GM19372 (cell line): ENCODE results near the gene POMGNT2.

Experiments used
- ATAC-seq: cut with Tn5 transposase; IDR thresholded peaks from one replicate; pipeline ENCODE4 v1.9.1; 2021; ENCODE audit warnings: mild to moderate bottlenecking, low read depth, moderate library complexity; ENCODE audit not compliant: unreplicated experiment

The POMGNT2 gene

DNA sequence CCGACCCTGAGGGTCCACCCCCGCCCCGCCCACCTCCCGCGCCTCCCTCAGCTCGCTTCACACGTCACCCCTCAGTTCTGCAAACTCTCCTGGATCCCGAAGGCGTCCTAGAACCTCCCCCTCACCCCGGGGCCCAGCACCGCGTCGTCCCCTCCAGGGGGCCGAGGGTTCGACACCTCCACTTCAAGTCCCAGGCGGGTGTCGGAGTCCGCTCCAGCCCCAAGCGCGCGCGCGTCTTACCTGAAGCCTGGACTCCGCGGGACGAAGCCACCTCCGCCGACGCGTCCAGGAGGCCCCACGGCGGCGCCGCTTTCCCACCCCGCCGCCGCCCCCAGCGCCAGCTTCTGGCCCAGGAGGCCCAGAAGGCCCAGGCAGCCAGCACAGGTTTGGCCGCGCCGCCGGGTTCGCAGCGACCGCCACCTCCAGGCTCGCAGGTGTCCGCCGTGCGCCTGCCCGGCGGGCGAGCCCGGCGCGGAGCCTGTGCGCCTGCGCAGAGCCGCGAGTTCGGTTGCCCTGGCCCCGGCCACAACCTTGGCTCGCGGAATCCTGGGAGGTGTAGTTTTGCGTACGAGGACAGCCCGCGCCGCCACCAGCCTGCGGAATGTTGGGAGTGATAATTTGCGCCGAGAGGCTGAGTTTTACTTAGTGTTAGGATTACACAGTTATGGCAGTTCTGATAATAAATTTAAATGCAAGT, at the start of gene POMGNT2:
POMGNT2 (minus strand) TSS at position 484 of the 697 bp plus-strand sequence. CDS start 24,648 bp downstream, outside the sequence.
- peak; percentile 97 for ATAC-seq

DNA sequence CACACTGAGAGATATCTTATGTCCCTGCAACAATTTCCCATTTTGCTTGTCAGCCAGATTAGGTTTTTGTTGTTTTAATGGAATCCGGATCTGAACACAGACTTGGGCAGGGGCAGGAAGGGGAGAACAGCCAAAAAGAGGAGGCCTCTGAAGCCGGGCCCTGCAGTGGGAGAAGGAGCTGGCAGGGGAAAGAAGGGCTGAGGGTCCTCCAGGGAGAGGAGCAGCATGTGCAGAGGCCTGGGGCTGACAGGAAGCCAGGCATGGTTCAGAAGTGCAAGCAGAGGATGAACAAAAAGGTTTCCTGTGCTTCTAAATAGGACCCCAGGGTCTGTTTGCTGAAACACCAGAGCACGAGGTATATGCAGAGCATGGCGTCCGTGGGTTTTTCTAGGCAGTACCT, 49.1 kb upstream of the POMGNT2 start:
- no peak for ATAC-seq

DNA sequence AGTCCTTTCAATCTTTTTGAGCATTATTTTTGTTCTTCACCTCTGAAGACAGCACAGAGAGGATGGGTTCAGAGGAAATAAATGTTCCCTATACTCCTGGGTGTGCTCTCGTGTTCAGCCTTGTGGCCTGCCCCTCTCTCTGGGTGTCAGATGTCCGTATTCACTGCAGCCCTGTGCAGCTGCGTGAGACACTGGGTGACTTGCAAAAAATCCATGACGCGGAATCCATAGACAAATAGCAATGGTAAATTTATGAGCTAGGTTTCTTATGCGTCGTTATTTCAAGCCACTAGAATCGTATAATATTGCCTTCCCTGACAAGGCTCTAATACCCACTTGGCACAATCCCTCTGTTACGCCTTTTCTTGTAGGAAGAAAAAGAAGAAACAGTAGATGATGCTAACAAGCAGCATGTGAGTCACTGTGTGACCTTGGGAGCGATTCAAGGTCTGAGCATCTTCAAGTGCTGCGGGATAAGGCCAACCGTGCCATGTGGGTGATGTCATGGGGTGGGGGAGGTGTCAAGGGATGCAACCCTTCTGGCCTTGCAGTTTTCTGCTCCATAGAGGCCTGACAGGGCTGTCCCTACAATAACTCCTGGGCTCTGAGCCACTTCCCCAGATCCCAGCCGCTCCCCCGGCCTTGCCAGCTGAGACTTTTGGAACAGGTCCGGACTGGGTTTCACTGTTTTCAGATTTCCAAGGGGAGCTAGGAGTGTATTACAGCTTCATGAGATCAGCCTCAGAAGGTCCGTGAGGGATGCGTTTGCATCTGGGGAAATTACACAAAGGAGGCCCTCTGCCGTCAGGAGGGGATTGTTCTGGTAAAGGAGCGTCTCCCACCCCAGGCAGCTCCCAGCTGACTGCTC, 47.6 kb upstream of the POMGNT2 start:
- no peak for ATAC-seq

DNA sequence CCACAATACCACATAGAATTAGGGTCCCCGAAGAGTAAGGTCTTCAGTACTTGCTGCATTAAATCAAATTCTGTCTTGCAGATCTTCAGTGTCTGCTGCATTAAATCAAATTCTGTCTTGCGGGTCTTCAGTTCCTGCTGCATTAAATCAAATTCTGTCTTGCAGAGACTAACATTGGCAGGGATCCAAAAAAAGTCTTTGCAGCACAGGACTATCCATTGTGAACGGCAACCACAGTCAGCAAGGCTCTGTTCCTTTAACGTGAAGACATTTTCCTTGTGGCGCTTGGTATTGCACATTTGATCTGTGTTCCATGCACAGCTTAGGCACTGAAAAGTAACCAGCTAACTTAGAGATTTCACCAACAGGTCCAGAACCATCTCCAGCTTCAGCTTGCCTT, 46.8 kb upstream of the POMGNT2 start:
- ATAC-seq: no peak

DNA sequence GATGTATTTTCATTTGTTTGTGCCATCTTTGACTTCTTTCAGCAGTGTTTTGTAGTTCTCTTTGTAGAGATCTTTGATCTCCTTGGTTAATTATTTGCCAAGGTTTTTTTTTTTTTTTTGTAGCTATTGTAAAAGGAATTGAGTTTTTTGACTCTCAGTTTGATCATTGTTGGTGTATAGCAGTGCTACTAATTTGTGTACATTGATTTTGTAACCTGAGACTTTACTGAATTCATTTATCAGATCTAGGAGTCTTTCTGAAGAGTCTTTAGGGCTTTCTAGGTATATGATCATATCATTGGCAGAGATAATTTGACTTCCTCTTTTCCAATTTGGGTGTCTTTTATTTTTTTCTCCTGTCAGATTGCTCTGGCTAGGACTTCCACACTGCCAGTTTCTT, 42.2 kb upstream of the POMGNT2 start:
- no peak for ATAC-seq

DNA sequence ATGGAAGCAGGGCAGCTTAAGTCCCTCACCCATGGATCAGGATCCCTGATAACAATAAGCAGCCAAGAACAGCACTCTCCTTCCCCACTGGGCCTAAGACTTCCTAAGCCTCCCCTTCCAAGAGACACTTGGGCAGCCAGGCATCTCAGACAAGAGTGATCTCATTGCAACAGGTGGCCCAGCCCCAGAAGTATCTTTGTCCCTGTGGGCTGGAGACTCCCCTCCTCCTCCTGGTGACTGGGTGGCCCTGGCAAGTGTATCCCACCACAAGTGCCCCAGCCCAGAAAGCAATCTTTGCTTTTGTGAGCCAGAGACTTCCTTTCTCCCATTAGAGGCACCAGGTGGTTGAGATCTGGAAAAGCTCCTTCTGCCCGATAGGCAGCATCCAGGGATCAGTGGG, 40.7 kb upstream of the POMGNT2 start:
- ATAC-seq: no peak

DNA sequence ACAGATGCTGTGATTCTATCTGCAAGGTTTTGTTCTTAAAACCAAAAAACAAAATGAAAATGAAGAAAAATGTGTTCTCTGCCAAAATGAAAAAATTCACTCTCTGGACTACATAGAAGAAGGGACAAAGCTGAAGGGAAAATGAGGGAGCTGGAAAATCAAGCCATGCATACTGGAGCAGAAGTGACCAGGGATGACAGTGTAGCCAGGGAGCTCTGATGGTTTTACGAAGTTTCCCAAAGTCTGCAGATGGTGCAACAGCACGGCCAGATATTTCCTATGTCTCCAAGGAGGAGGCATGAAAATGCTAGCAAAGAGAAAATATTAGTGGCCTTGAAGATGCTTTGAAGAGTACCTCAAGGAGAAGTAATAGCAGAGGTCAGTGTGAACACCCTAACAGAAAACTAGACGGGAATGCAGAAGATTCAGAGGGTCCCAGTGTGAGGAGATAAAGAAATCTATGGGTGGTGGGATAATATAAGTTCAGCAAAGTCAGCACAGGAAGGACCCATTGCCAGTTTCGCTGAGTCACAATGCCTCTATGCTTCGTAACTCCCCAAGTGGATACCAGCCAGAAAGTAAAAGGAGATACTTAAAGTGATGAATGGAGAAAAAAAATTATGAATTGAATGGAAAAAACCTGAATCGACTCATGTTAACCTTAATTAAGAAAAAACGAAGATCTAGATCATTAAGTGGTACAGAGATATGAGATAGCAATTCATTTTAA, 39.0 kb upstream of the POMGNT2 start:
- no peak for ATAC-seq

DNA sequence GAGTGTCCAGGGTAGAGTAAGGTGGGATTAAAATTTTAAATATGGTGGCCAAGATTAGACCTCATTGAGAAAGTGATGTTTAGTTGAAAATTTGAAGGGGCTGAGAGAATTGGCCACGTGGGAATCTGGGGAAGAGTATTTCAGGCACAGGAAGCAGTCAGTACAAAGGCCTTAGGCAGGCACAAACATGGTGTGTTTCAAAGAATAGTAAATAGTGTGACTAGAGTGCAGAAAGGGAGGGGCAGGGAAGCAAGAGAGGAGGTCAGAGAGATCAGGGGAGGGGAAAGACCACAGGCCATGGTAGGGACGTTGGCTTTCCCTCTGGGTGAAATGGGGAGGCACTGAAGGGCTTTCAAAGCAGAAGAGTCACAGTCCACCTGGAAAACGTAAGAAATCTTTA, 36.6 kb upstream of the POMGNT2 start:
- ATAC-seq: no peak

DNA sequence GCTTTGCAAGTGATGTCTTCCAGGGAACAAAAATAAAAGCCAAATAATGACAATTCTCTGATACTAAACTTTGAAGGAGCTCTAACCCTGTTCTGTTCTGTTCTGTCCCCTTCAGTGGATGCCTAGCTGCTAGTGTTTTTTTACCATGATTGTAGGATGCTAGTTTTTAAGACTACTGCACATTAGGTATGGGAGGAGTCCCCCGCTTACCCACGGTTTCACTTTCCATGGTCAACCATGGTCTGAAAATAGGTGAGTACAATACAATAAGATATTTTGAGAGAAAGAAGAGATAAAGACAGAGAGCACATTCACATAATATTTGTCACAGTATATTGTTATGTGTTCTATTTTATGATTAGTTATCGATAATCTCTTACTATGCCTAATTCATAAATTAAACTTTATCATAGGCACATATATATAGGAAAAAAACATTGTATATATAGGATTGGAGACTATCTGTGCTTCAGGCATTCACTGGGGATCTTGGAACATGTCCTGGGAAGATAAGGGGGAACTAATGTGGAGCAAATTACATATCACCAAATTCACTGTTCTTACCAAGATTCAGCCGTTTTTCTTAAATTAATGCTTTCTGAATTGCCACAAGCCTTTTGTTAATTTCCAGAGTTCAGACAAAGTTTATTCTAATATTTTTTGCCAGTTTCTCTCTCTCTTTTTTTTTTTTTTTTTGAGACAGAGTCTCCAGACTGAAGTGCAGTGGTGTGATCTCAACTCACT, 32.8 kb upstream of the POMGNT2 start:
- ATAC-seq: no peak

DNA sequence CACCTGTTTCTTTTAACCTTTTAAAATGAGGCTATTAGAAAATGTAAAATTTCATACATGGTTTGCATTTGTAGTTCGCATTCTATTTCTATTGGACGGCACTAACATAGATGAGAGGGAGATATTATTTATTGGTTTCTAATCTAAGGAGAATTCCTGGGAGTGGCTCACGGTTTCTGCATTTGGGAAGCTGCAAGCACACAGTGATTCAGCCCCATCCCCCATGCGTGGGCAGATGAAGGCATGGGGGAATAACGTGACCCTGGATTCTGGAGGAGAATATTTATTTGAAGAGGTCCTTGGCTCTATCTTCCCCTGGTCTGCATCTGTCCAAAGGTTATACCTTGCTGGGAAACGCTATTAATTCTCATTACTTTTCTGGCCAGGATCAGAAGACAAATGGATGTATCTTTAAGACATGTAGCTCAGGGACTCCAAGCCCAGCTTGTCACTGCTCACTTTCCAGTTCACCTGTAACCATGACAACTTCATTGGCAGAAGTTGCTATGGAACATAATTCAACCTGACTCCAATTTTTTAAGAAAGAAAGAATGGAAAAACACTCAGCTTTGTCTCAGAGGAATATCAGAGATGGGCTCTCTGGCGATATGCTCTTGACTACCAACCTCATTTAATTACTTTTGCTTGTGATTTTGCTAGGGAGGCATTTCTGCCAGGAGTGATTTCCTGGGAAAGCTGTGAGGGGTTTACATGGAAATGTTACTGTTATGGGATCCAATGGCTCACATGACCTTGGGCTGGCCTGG, 27.2 kb upstream of the POMGNT2 start:
- no peak for ATAC-seq

DNA sequence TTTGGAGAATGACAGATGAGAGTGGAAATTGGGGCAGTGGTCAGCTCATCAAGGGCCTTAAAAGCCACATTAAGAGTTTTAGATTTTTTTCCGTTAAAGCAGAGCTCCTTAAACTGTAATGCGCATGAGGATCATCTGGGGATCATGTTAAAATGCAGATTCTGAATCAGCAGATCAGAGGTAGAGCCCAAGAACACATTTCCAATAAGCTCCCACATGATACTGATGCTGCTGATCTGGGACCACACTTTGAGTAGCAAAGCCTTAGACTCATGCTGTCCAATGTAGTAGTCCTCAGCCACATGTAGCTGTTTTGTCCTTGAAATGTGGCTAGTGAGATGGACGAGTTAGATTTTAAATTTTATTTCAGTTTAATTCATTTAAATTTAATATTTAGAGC, 26.3 kb upstream of the POMGNT2 start:
- ATAC-seq: no peak

DNA sequence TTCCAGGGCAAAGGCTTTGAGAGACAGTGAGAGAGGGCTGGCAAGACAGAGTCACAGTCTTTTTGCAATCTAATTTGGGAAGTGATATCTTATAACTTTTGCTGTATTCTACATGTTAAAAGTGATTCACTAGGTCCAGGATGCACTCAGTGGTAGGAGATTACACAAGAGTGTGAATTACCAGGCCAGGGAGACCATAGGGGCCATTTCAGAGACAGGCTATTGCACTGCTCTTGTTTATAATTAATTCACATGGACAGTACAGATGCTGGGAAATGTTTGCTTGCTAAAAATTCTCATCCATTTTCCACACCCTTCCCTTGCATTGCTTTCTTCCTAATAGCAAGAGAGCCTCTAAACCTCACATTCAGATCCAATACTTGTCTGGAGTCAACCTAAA, 22.6 kb upstream of the POMGNT2 start:
- no peak for ATAC-seq

DNA sequence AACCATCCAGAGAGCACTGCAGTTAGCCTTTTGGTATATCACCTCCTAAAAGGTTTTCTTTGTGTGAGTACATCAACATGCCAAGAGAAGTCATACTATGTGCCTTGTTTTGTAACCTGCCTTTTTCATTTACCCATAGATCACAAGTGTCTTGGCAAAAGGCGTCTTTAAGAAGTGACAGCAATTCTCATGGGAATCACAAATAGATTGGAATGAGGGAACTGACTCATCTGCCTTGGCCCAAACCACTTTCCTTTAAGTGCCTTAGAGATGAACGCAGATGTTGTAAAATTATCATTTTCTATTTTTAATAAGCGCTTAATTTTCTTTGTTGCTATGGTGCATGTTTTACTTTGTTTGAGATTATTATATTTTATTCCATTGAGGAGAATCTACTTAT, 20.7 kb upstream of the POMGNT2 start:
- ATAC-seq: no peak

DNA sequence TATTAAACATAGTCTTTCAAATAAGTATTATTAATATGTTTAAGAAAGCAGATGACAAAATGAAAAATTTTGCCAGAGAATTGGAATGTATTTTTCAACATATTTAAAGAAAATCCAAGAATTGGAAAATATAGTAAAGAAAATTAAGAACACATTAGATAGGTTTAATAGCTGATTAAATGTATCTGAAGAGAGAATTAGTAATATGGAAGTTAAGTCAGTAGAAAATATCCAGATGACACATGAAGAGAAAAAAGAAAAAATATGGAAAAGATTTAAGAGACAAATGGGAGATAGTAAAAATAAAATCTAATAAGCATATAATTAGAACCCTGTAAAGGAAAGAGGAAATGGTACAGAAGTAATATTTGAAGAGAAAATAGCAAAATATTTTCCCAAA, 18.0 kb upstream of the POMGNT2 start:
- ATAC-seq: no peak

DNA sequence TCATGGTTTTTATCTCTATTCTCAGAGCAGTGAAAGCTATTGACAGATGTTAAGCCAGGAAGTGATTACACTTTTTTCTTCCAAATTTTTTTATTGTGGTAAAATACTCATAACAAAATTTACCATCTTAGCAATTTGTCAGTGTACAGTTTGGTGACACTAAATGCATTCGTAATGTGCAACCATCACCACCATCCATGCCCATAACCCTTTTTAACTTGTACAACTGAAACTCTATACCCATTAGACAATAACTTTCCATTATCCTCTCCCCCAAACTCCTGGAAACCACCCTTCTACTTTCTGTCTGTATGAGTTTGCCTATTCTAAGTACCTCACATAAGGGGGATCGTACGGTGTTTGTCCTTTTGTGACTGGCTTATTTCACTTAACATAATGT, 15.1 kb upstream of the POMGNT2 start:
- no peak for ATAC-seq

DNA sequence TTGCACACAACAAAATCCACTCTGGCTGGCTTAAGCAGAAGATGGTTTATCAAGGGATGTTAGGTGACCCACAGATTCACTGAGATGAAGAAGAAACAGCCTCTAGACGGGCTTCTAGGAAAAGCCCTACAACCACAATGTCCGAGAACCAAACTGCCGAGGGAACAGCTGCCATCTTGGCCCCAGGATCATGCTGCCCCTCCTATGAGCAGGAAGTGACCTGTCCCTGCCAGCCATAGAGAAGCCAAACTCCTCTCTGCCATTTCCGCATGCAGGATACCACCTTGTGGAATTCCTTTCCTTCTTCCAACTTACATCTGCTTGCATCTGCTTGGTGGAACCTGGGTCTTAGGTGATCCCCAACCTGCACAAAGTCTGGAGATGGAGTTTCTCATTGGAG, 11.4 kb upstream of the POMGNT2 start:
- no peak for ATAC-seq

DNA sequence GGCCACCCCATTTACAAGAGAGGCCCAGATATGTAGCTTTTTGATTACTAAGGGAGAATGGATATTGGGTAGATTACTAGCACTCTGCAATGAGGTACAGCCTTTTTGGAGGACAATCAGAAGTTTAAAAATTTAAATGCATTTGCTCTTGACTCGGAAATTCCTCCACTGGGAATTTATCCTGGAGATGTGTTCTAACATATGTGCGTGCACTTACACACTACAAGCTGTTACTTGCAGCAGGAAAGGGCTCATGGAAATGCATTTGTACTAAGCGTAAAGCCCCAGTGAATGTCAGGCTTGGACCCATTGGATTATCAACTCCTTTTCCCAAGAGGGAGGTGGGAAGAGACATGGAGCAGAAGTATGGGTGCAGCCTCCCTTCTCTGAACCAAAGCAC, 7.8 kb upstream of the POMGNT2 start:
- no peak for ATAC-seq

DNA sequence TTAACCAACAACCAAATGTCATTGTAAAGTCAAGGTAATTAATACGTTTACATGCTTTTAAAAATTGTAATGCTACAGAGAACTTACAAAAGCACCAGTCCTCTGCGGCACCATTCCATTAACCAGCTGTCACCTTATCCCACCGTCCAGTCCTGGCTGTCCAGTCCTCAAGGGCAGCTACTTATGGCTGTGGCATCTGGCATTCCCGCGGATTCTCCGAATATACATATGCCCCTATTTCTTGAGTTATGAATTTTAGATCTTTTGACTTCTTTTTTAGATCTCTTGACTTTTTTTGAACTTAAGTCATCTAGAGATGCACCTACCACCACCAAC, 382 bp upstream of the POMGNT2 start:
- ATAC-seq: peak; percentile 7

DNA sequence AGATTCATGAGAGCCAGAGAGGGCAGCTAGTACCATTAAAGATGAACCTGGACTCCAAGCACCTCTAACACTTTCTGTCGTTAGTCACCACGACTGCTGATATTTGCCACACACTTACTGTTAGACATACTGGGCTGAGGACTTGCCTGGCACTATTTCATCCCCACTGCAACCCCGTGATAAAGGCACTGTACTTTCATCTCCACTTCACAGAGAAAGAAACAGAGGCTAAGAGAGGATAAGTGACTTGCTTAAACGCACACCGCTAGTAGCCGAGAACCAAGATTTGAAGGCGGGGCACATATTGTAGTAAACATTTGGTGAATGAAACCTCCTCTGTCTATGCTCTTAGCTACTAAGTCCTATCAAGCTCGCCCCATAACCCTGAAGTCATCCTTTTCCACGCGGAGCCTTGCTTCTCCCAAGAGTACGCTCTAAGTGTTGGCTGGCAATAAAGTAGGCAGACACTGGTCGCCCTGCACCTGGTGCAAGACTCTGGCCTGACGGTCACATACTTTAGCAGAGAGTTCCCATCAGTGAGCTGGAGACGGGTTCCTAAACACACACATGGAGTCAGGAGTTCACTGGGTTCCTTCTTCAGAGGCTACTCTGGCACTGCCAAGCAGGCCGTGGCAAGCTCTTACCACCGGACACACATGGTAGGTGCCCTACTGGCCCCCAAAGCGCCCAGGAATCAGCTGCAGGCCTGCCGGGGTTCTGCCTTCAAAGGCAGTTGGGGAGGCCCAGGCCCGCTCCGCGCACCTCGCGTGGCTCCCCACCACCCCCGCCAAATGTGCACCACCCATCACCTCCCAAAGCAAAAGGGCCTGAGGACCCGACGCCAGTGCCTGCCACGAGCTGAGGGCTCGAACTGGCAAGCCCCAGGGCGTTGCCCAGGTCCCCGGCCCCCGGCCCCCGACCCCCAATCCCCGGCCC, 951 bp downstream of the POMGNT2 start:
- no peak for ATAC-seq
